K562 (cell line): Measurements from ENCODE around the gene ATP6V0C. TPM values are rescaled to one million over a fixed set of nuclear protein-coding genes. Genes with fewer than 3 reads are reported as not detected.

ENCODE experiments used
- ATAC-seq: fragments of 200-7000 bp; cut with Tn5 transposase; 3 replicates; pipeline ENCODE4 v1.9.1; 2020; ENCODE audit warnings: moderate library complexity
- BruUV-seq: library from RNA; stranded (reverse); fragments of 400-500 nt; replicated peaks from 2 replicates; lab custom pipeline; 2021; lab: Mats Ljungman, UMichigan
- CTCF ChIA-PET: fragments of 300-600 bp; formaldehyde crosslinking; extraction: SDS; loops from one replicate; lab custom pipeline; 2021; ENCODE audit warnings: low intra/inter-chr PET ratio; lab: Yijun Ruan, JAX
- POLR2A ChIA-PET: fragments of 300-600, 350-650 bp; sonication (Branson Sonifier 250); formaldehyde crosslinking; extraction: SDS; loops from one replicate; lab custom pipeline; 2021; ENCODE audit warnings: antibody characterized with exemption, inconsistent platforms; lab: Yijun Ruan, JAX
- DNase-seq, 4 experiments: peaks; one replicate each; pipeline versions ENCODE4 v3.0.0 to v3.0.0-alpha.2; 2011 to 2018; ENCODE audit warnings: low spot score in 3 of 4, mixed read lengths in 3 of 4; ENCODE audit errors: extremely low read depth in 1 of 4
- FAIRE-seq: peaks from 2 replicates; lab custom pipeline; 2011; peaks lifted over from hg19 to GRCh38; lab: Jason Lieb, UNC
- H2AFZ ChIP-seq: 2 replicates; pipeline ENCODE4 v1.6.0; 2011; ENCODE audit warnings: low read depth, low read length, control low read depth, inconsistent platforms
- H3K27ac ChIP-seq: fragments of 200-600 bp; 3 replicates; pipeline ENCODE4 v1.8.0; 2011; ENCODE audit warnings: low read depth, mild to moderate bottlenecking, control low read depth, inconsistent platforms, low read length, moderate library complexity, mixed read lengths; ENCODE audit errors: extremely low read depth
- H3K27me3 ChIP-seq, 2 experiments: fragments of 300-600 bp in 1 of 2; 2 replicates in 1 of 2; 3 replicates in 1 of 2; pipeline versions ENCODE4 v1.6.0 to v1.8.0; 2011; ENCODE audit warnings: inconsistent platforms in 2 of 2, low read length in 2 of 2, mild to moderate bottlenecking in 1 of 2, mixed read lengths in 1 of 2, moderate library complexity in 1 of 2; ENCODE audit not compliant: control insufficient read depth in 2 of 2, insufficient read depth in 2 of 2
- H3K36me3 ChIP-seq: fragments of 300-600 bp; 3 replicates; pipeline ENCODE4 v1.8.0; 2011; ENCODE audit warnings: mild to moderate bottlenecking, low read length, inconsistent platforms; ENCODE audit not compliant: control insufficient read depth, insufficient read depth
- H3K4me1 ChIP-seq, 2 experiments: fragments of 200-600 bp in 1 of 2; replicated peaks in 1 of 2; 2 replicates in 1 of 2; 3 replicates in 1 of 2; pipeline versions ENCODE4 v1.5.1 to v1.8.0; 2011; ENCODE audit warnings: inconsistent platforms in 2 of 2, low read length in 2 of 2, mild to moderate bottlenecking in 1 of 2, mixed read lengths in 1 of 2, moderate library complexity in 1 of 2; ENCODE audit not compliant: control insufficient read depth in 2 of 2, insufficient read depth in 2 of 2
- H3K4me2 ChIP-seq: 2 replicates; pipeline ENCODE4 v1.6.1; 2011; ENCODE audit warnings: low read length, control low read depth, inconsistent platforms, mixed read lengths; ENCODE audit not compliant: insufficient read depth
- H3K4me3 ChIP-seq: fragments of 200-600 bp; sonication (generic), shearing (Covaris generic); 2 replicates; pipeline ENCODE4 v1.5.1; 2016; ENCODE audit warnings: control low read depth, inconsistent platforms
- H3K79me2 ChIP-seq: fragments of 200-600 bp; 3 replicates; pipeline ENCODE4 v1.8.0; 2011; ENCODE audit warnings: low read length, inconsistent platforms; ENCODE audit not compliant: control insufficient read depth, insufficient read depth
- H3K9ac ChIP-seq, 2 experiments: 2 replicates each; pipeline versions ENCODE4 v1.6.0 to v1.6.1; 2011; ENCODE audit warnings: low read depth in 2 of 2, low read length in 2 of 2, control low read depth in 1 of 2, inconsistent platforms in 1 of 2, mild to moderate bottlenecking in 1 of 2, mixed read lengths in 1 of 2; ENCODE audit not compliant: insufficient read depth in 1 of 2
- H3K9me1 ChIP-seq: one replicate; pipeline ENCODE4 v1.6.0; 2011; ENCODE audit warnings: inconsistent platforms, mild to moderate bottlenecking, low read length, moderate library complexity; ENCODE audit not compliant: control insufficient read depth, insufficient read depth
- H3K9me3 ChIP-seq: replicated peaks from 2 replicates; pipeline ENCODE4 v1.5.1; 2011; ENCODE audit warnings: low read depth, low read length, inconsistent platforms; ENCODE audit not compliant: control insufficient read depth, insufficient read depth
- H4K20me1 ChIP-seq: replicated peaks from 2 replicates; pipeline ENCODE4 v1.6.1; 2011; ENCODE audit warnings: low read length, inconsistent platforms, mixed read lengths; ENCODE audit not compliant: control insufficient read depth, insufficient read depth
- BHLHE40 ChIP-seq: IDR thresholded peaks from 2 replicates; pipeline ENCODE4 v1.6.1; 2011; ENCODE audit warnings: low read length, improper control_type of control experiment
- BRF1 ChIP-seq: IDR thresholded peaks from 3 replicates; pipeline ENCODE4 v1.6.1; 2011; ENCODE audit warnings: borderline replicate concordance, mild to moderate bottlenecking; ENCODE audit not compliant: insufficient read length; ENCODE audit errors: extremely low read depth
- DIDO1 ChIP-seq: fragments of 450-650 bp; IDR thresholded peaks from 2 replicates; pipeline ENCODE4 v1.6.1; 2016; ENCODE audit warnings: low read depth, missing biosample characterization, missing genetic modification characterization
- GATAD2A ChIP-seq: fragments of 450-650 bp; IDR thresholded peaks from 2 replicates; pipeline ENCODE4 v1.6.1; 2017
- HOXB6 ChIP-seq: fragments of 250-450 bp; sonication (Bioruptor Pico); IDR thresholded peaks from 2 replicates; pipeline ENCODE4 v1.5.1; 2022; ENCODE audit warnings: mild to moderate bottlenecking, borderline replicate concordance
- LEF1 ChIP-seq: fragments of 450-650 bp; IDR thresholded peaks from 2 replicates; pipeline ENCODE4 v1.6.1; 2016; ENCODE audit warnings: mild to moderate bottlenecking
- NR3C1 ChIP-seq: sonication (generic); formaldehyde crosslinking; IDR thresholded peaks from 2 replicates; pipeline ENCODE4 v1.8.1; 2022; ENCODE audit warnings: missing genetic modification reagents
- PCBP1 ChIP-seq: fragments of 200-400 bp; formaldehyde crosslinking; IDR thresholded peaks from 2 replicates; pipeline ENCODE4 v1.6.1; 2018; ENCODE audit warnings: mild to moderate bottlenecking, low read depth, low read length; ENCODE audit not compliant: poor library complexity, severe bottlenecking
- PHF21A ChIP-seq: fragments of 450-650 bp; IDR thresholded peaks from 2 replicates; pipeline ENCODE4 v1.6.1; 2017; ENCODE audit warnings: low read depth, borderline replicate concordance
- RUNX1 ChIP-seq: sonication (generic); IDR thresholded peaks from 2 replicates; pipeline ENCODE4 v1.6.1; 2016; ENCODE audit warnings: antibody characterized with exemption, low read depth
- XRCC5 ChIP-seq: fragments of 200-400 bp; formaldehyde crosslinking; IDR thresholded peaks from 2 replicates; pipeline ENCODE4 v1.6.1; 2017; ENCODE audit warnings: low read depth, mild to moderate bottlenecking, low read length
- ZNF165 ChIP-seq: fragments of 250-450 bp; sonication (Bioruptor Pico); IDR thresholded peaks from 2 replicates; pipeline ENCODE4 v1.4.0; 2020; ENCODE audit warnings: borderline replicate concordance
- ZNF3 ChIP-seq: fragments of 250-450 bp; sonication (Bioruptor Pico); IDR thresholded peaks from 2 replicates; pipeline ENCODE4 v1.5.0; 2021; ENCODE audit warnings: mild to moderate bottlenecking, moderate library complexity
- ZNF311 ChIP-seq: fragments of 250-450 bp; sonication (Bioruptor Pico); IDR thresholded peaks from 2 replicates; pipeline ENCODE4 v1.4.0; 2020; ENCODE audit warnings: mild to moderate bottlenecking, moderate library complexity
- ZNF644 ChIP-seq: fragments of 200-800 bp; sonication (Bioruptor generic); IDR thresholded peaks from 2 replicates; pipeline ENCODE4 v1.6.1; 2016; ENCODE audit warnings: low read depth, missing genetic modification characterization, missing compliant biosample characterization
- WGBS: fragments of 100-300 bp; shearing (Covaris generic); methylation state at CpG from one replicate; pipeline ENCODE4 v1.1.6; 2016; ENCODE audit warnings: low coverage, mixed read lengths; ENCODE audit not compliant: insufficient coverage; ENCODE audit errors: missing lambda C conversion rate; 5-methylcytosine and 5-hydroxymethylcytosine counted together
- in situ Hi-C: fragments of 300-500 bp; cut with MboI; formaldehyde crosslinking; loops from 4 replicates; pipeline ENCODE4 v1.15.0; 2018; ENCODE audit warnings: inconsistent platforms, mixed read lengths
- intact Hi-C: fragments of 100-400 bp; cut with micrococcal nuclease; formaldehyde crosslinking; loops from 2 replicates; pipeline ENCODE4 v1.14.2; 2022
- polyA plus RNA-seq, 8 experiments: library from polyadenylated mRNA; depleted of rRNA in 4 of 8; stranded (reverse) in 5 of 8; unstranded in 3 of 8; fragments of >200 nt; fragmentation: Nextera tagmentation in 2 of 8; fragmentation: Illumina TruSeq in 1 of 8; extraction: Ambion mirVana in 2 of 8; extraction: Trizol in 1 of 8; gene quantifications; 2 replicates each; pipeline versions ENCODE4 v1.2.1 to v1.2.3, GENCODE V29; 2011 to 2014; ENCODE audit warnings: inconsistent platforms in 1 of 8, missing spikeins in 1 of 8
- total RNA-seq, 7 experiments: library from RNA; depleted of rRNA in 6 of 7; stranded (reverse); fragments of >200 nt in 6 of 7; fragmentation: Illumina TruSeq in 2 of 7; extraction: Trizol in 2 of 7; gene quantifications; 2 replicates each; pipeline versions ENCODE4 v1.2.1 to v1.2.3, GENCODE V29; 2011 to 2021; ENCODE audit warnings: low replicate concordance in 1 of 7

The ATP6V0C gene
- total and polyA plus RNA-seq, 9 of the 15 experiments (the other 6 are each of a cell fraction or from before 2014, with no cell fraction given) = 2.9 to 228 (median 22.7) TPM

DNA sequence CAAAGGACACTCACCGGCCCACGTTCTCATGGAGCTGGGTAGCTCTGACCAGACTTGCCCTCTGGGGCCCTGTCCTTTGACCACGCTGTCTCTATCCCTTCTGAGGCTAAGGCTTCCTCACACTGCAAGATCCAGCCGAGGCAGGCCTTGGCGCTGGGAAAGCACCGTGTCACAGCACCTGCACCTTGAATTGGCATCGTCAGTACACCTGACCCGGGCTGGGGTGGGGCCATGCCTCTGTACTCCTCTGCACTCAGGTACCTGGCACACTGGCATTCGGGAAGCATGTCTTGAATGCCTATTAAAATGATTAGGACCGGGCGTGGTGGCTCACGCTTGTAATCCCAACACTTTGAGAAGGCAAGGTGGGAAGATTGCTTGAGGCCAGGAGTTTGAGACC, 32.8 kb upstream of the ATP6V0C start:
- peaks cover 69 to 94% of the 10 kb centered on the region in 2 experiments for H3K4me1 ChIP-seq
- H3K4me3 ChIP-seq = no peak overlapping the region
- no peaks in the 10 kb centered on the region for H3K9me1 ChIP-seq
- BruUV-seq = no TSS peak
- intact Hi-C loops = no loop called here
- peak overlapping the region in 1 of 2 experiments; percentile 81; a peak in 2 of 4 replicates for H3K9ac ChIP-seq
- no peaks in the 10 kb centered on the region for H3K9me3 ChIP-seq
- no peak overlapping the region; the same call in 2 of the 3 replicates for H3K27ac ChIP-seq
- WGBS = 88% methylated on average over 12 of the region's 12 CpGs
- no peak overlapping the region for H2AFZ ChIP-seq
- no peak for TF ChIP-seq NR3C1
- TF ChIP-seq RUNX1 = no peak
- TF ChIP-seq, all 486 proteins: peak for 0
- FAIRE-seq = no peak
- Histone ChIP-seq H3K36me3 (peaks cover 34% of the 10 kb centered on the region; the same call in 2 of the 3 replicates), H4K20me1 (peaks cover 8% of the 10 kb centered on the region; the same call in 1 of the 2 replicates), H3K4me2 (no peak overlapping the region), H3K27me3 (no peaks in the 10 kb centered on the region), H3K79me2 (peaks cover 95% of the 10 kb centered on the region)
- POLR2A ChIA-PET = interaction anchor here (1.3 to 2.2 kb wide), 2 partner anchors 8 to 20 kb away, joined by 3 to 8 read pairs; no protein-coding TSS in a partner anchor
- in situ Hi-C loops = no loop called here
- ATAC-seq = no peak
- no peak for DNase-seq
- CTCF ChIA-PET = no interaction called here

- Histone ChIP-seq H3K4me2 (no peak overlapping the region), H3K9me1 (no peaks in the 10 kb centered on the region), H3K4me1 (peaks cover 62 to 94% of the 10 kb centered on the region in 2 experiments), H4K20me1 (peaks cover 8% of the 10 kb centered on the region; the same call in 1 of the 2 replicates), H3K9ac (peak overlapping the region in 1 of 2 experiments; percentile 86; a peak in 2 of 4 replicates), H3K27me3 (no peaks in the 10 kb centered on the region), H2AFZ (no peak overlapping the region), H3K79me2 (peaks cover 95% of the 10 kb centered on the region), H3K9me3 (no peaks in the 10 kb centered on the region), H3K36me3 (peaks cover 38% of the 10 kb centered on the region; the same call in 2 of the 3 replicates), H3K27ac (no peak overlapping the region), H3K4me3 (no peak overlapping the region)
- DNase-seq (no peak), FAIRE-seq (no peak), ATAC-seq (no peak)
- BruUV-seq = no TSS peak
- ChIA-PET CTCF (no interaction called here), POLR2A (interaction anchor here (1.9 kb wide), 1 partner anchor 11 kb away, joined by 10 read pairs; no protein-coding TSS in a partner anchor)
- in situ Hi-C loops (no loop called here), intact Hi-C loops (no loop called here)
- WGBS = 88% methylated on average over 6 of the region's 7 CpGs
- TF ChIP-seq BRF1 (no peak), HOXB6 (CRISPR knock-in tag) (no peak), ZNF311 (CRISPR knock-in tag) (no peak), XRCC5 (no peak), ZNF644 (no peak), PHF21A (no peak), DIDO1 (no peak), BHLHE40 (no peak), ZNF3 (CRISPR knock-in tag) (no peak), GATAD2A (no peak), LEF1 (no peak), ZNF165 (CRISPR knock-in tag) (no peak), PCBP1 (no peak)
Measured at GRCh38 chr16:2481676-2482075, 32.1 kb upstream of the ATP6V0C start.
